HEK293 (cell line): ENCODE data around the gene CLDN15.

Source experiments
- CTCF ChIP-seq: fragments of 450-650 bp; formaldehyde crosslinking; IDR thresholded peaks from 2 replicates; pipeline ENCODE4 v1.5.1; 2016; ENCODE audit warnings: missing biosample characterization, missing genetic modification characterization
- MEIS1 ChIP-seq: sonication (generic); formaldehyde crosslinking; IDR thresholded peaks from 2 replicates; pipeline ENCODE4 v1.8.1; 2022; ENCODE audit warnings: missing genetic modification reagents, mild to moderate bottlenecking, borderline replicate concordance
- YY1 ChIP-seq: fragments of 450-650 bp; formaldehyde crosslinking; IDR thresholded peaks from 2 replicates; pipeline ENCODE4 v1.5.1; 2018; ENCODE audit warnings: missing biosample characterization, missing genetic modification characterization
- ZNF341 ChIP-seq: fragments of 450-650 bp; formaldehyde crosslinking; IDR thresholded peaks from 2 replicates; pipeline ENCODE4; 2016; ENCODE audit warnings: low read depth, missing biosample characterization, missing genetic modification characterization
- ZNF362 ChIP-seq: fragments of 450-650 bp; formaldehyde crosslinking; IDR thresholded peaks from 2 replicates; pipeline ENCODE4 v1.5.1; 2016; ENCODE audit warnings: missing biosample characterization, missing genetic modification characterization
- ZNF530 ChIP-seq: fragments of 450-650 bp; formaldehyde crosslinking; IDR thresholded peaks from 2 replicates; pipeline ENCODE4 v1.5.1; 2016; ENCODE audit warnings: low read depth, missing biosample characterization, missing genetic modification characterization
- ZNF555 ChIP-seq: fragments of 450-650 bp; formaldehyde crosslinking; conservative IDR thresholded peaks from 2 replicates; pipeline ENCODE4 v1.5.1; 2017; ENCODE audit warnings: missing biosample characterization, mild to moderate bottlenecking, missing genetic modification characterization, inconsistent platforms
- ZNF571 ChIP-seq: fragments of 450-650 bp; formaldehyde crosslinking; IDR thresholded peaks from 2 replicates; pipeline ENCODE4 v1.5.0; 2017; ENCODE audit warnings: missing biosample characterization, missing genetic modification characterization
- ZNF792 ChIP-seq: fragments of 450-650 bp; formaldehyde crosslinking; IDR thresholded peaks from 2 replicates; pipeline ENCODE4 v1.5.1; 2016; ENCODE audit warnings: missing biosample characterization, missing genetic modification characterization
- ZNF843 ChIP-seq: fragments of 450-650 bp; formaldehyde crosslinking; IDR thresholded peaks from 2 replicates; pipeline ENCODE4 v1.5.1; 2016; ENCODE audit warnings: missing biosample characterization, missing genetic modification characterization
- TF ChIP-seq, protein P1 (sequence below): IDR thresholded peaks from 2 replicates; pipeline ENCODE4 v1.6.1; 2011; ENCODE audit warnings: mild to moderate bottlenecking, low read depth, low read length, borderline replicate concordance

- TF ChIP-seq CTCF (tag by site-specific recombination) = no peak
- no peak for TF ChIP-seq ZNF843 (tag by site-specific recombination)
- no peak for TF ChIP-seq ZNF792 (tag by site-specific recombination)
- no peak for TF ChIP-seq ZNF571 (tag by site-specific recombination)
- TF ChIP-seq, protein P1, sequence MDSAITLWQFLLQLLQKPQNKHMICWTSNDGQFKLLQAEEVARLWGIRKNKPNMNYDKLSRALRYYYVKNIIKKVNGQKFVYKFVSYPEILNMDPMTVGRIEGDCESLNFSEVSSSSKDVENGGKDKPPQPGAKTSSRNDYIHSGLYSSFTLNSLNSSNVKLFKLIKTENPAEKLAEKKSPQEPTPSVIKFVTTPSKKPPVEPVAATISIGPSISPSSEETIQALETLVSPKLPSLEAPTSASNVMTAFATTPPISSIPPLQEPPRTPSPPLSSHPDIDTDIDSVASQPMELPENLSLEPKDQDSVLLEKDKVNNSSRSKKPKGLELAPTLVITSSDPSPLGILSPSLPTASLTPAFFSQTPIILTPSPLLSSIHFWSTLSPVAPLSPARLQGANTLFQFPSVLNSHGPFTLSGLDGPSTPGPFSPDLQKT = no peak
- no peak for TF ChIP-seq ZNF362 (tag by site-specific recombination)
- TF ChIP-seq YY1 (tag by site-specific recombination) = no peak
- no peak for TF ChIP-seq MEIS1 (CRISPR knock-in tag)
- TF ChIP-seq ZNF555 = no peak
- no peak for TF ChIP-seq ZNF530 (tag by site-specific recombination)
- no peak for TF ChIP-seq ZNF341
Measured at GRCh38 chr7:101236292-101236835, 1.2 kb downstream of the CLDN15 start.
